Parathyroid adenoma (tissue), 2 donors: ENCODE data around the gene ANXA6.

Source experiments
- H2AFZ ChIP-seq: fragments of 300-600 bp; sonication (generic); one replicate; pipeline ENCODE4 v1.7.0; 2017; ENCODE audit warnings: antibody characterized with exemption, mild to moderate bottlenecking
- H3K27ac ChIP-seq: fragments of 300-600 bp; sonication (generic); one replicate; pipeline ENCODE4 v1.7.0; 2017
- H3K27me3 ChIP-seq: fragments of 300-600 bp; sonication (generic); one replicate; pipeline ENCODE4 v1.7.0; 2017; ENCODE audit warnings: low read length; ENCODE audit not compliant: control insufficient read depth, insufficient read depth
- H3K36me3 ChIP-seq: fragments of 300-600 bp; sonication (generic); one replicate; pipeline ENCODE4 v1.7.0; 2017; ENCODE audit warnings: low read length; ENCODE audit not compliant: control insufficient read depth, insufficient read depth
- H3K4me1 ChIP-seq: fragments of 300-600 bp; sonication (generic); one replicate; pipeline ENCODE4 v1.7.0; 2017; ENCODE audit warnings: control low read depth
- H3K4me2 ChIP-seq: fragments of 300-600 bp; sonication (generic); one replicate; pipeline ENCODE4 v1.7.0; 2017; ENCODE audit warnings: low read length
- H3K4me3 ChIP-seq: fragments of 300-600 bp; sonication (generic); one replicate; pipeline ENCODE4 v1.7.0; 2017; ENCODE audit warnings: low read depth, low read length
- H3K79me2 ChIP-seq: fragments of 300-600 bp; sonication (generic); one replicate; pipeline ENCODE4 v1.7.0; 2017; ENCODE audit warnings: control low read depth
- H3K9ac ChIP-seq: fragments of 300-600 bp; sonication (generic); one replicate; pipeline ENCODE4 v1.7.0; 2017; ENCODE audit warnings: mild to moderate bottlenecking
- H3K9me3 ChIP-seq: fragments of 300-600 bp; sonication (generic); one replicate; pipeline ENCODE4 v1.7.0; 2017; ENCODE audit warnings: low read length; ENCODE audit not compliant: control insufficient read depth
- TF ChIP-seq, protein P1 (sequence below): fragments of 300-600 bp; sonication (generic); IDR thresholded peaks from one replicate; pipeline ENCODE4 v1.7.0; 2017; ENCODE audit warnings: antibody characterized with exemption, mild to moderate bottlenecking
- donor health status: primary hyperparathyroidism.

ANXA6 gene

GRCh38 chr5:151137067-151137825 lies 20.3 kb downstream of the ANXA6 start:
- H3K27me3 ChIP-seq = no peaks in the 10 kb centered on the region
- H3K79me2 ChIP-seq = no peaks in the 10 kb centered on the region
- no peak overlapping the region for H3K27ac ChIP-seq
- H3K4me1 ChIP-seq = no peaks in the 10 kb centered on the region
- TF ChIP-seq, protein P1, sequence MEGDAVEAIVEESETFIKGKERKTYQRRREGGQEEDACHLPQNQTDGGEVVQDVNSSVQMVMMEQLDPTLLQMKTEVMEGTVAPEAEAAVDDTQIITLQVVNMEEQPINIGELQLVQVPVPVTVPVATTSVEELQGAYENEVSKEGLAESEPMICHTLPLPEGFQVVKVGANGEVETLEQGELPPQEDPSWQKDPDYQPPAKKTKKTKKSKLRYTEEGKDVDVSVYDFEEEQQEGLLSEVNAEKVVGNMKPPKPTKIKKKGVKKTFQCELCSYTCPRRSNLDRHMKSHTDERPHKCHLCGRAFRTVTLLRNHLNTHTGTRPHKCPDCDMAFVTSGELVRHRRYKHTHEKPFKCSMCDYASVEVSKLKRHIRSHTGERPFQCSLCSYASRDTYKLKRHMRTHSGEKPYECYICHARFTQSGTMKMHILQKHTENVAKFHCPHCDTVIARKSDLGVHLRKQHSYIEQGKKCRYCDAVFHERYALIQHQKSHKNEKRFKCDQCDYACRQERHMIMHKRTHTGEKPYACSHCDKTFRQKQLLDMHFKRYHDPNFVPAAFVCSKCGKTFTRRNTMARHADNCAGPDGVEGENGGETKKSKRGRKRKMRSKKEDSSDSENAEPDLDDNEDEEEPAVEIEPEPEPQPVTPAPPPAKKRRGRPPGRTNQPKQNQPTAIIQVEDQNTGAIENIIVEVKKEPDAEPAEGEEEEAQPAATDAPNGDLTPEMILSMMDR = no peak
- H3K9ac ChIP-seq = no peak overlapping the region
- H3K9me3 ChIP-seq = no peaks in the 10 kb centered on the region
- H3K4me2 ChIP-seq = no peak overlapping the region
- H2AFZ ChIP-seq = no peak overlapping the region
- H3K36me3 ChIP-seq = no peaks in the 10 kb centered on the region
- no peak overlapping the region for H3K4me3 ChIP-seq

- Histone ChIP-seq H3K27ac (no peak overlapping the region), H3K9me3 (no peaks in the 10 kb centered on the region), H3K4me3 (no peak overlapping the region), H3K4me2 (no peak overlapping the region), H3K79me2 (no peaks in the 10 kb centered on the region), H3K36me3 (no peaks in the 10 kb centered on the region), H3K27me3 (no peaks in the 10 kb centered on the region), H3K9ac (no peak overlapping the region), H2AFZ (no peak overlapping the region), H3K4me1 (no peaks in the 10 kb centered on the region)
- TF ChIP-seq, protein P1 = no peak
Observed at GRCh38 chr5:151134228-151134627, 23.4 kb downstream of the ANXA6 start.

- Histone ChIP-seq H2AFZ (no peak overlapping the region), H3K27me3 (no peaks in the 10 kb centered on the region), H3K4me1 (no peaks in the 10 kb centered on the region), H3K4me2 (no peak overlapping the region), H3K36me3 (no peaks in the 10 kb centered on the region), H3K9me3 (no peaks in the 10 kb centered on the region), H3K79me2 (no peaks in the 10 kb centered on the region), H3K9ac (no peak overlapping the region), H3K27ac (no peak overlapping the region), H3K4me3 (no peak overlapping the region)
- TF ChIP-seq, protein P1 = no peak
Observed at GRCh38 chr5:151132963-151133362, 24.6 kb downstream of the ANXA6 start.

- Histone ChIP-seq H3K9ac (no peak overlapping the region), H3K4me1 (peaks cover 1% of the 10 kb centered on the region), H3K79me2 (no peaks in the 10 kb centered on the region), H3K4me3 (no peak overlapping the region), H3K36me3 (no peaks in the 10 kb centered on the region), H3K9me3 (no peaks in the 10 kb centered on the region), H2AFZ (no peak overlapping the region), H3K27ac (no peak overlapping the region), H3K4me2 (no peak overlapping the region), H3K27me3 (no peaks in the 10 kb centered on the region)
- TF ChIP-seq, protein P1 = no peak
Observed at GRCh38 chr5:151130922-151131891, 26.4 kb downstream of the ANXA6 start.
